GM12878 (cell line): Measurements from ENCODE around the gene NFYC. TPM values are rescaled to one million over a fixed set of nuclear protein-coding genes. Genes with fewer than 3 reads are reported as not detected.

Experiments
- ATAC-seq: fragments of 200-7000 bp; cut with Tn5 transposase; 3 replicates; pipeline ENCODE4 v1.9.1; 2020; ENCODE audit warnings: mild to moderate bottlenecking, moderate library complexity
- BruUV-seq: library from RNA; stranded (reverse); fragments of 400-500 nt; replicated peaks from 2 replicates; lab custom pipeline; 2021; lab: Mats Ljungman, UMichigan
- CTCF ChIA-PET: fragments of 300-600 bp; sonication (Branson Sonifier 250); formaldehyde crosslinking; extraction: SDS; loops from one replicate; lab custom pipeline; 2021; ENCODE audit warnings: inconsistent platforms; lab: Yijun Ruan, JAX
- POLR2A ChIA-PET: fragments of 350-600 bp; formaldehyde crosslinking; extraction: SDS; loops from one replicate; lab custom pipeline; 2021; ENCODE audit warnings: inconsistent platforms; lab: Charles Lee
- RAD21 ChIA-PET: fragments of 300-600 bp; sonication (Branson Sonifier 250); formaldehyde crosslinking; loops from one replicate; lab custom pipeline; 2023; ENCODE audit warnings: antibody characterized with exemption; ENCODE audit not compliant: unreplicated experiment; lab: Charles Lee
- SMC1A ChIA-PET: fragments of 300-600 bp; sonication (Branson Sonifier 250); formaldehyde crosslinking; loops from one replicate; lab custom pipeline; 2023; ENCODE audit not compliant: unreplicated experiment, uncharacterized antibody; lab: Charles Lee
- DNase-seq: peaks from one replicate; pipeline ENCODE4 v3.0.0-alpha.2; 2011; ENCODE audit warnings: low read depth, low spot score
- FAIRE-seq: peaks from 3 replicates; lab custom pipeline; 2011; peaks lifted over from hg19 to GRCh38; lab: Jason Lieb, UNC
- H2AFZ ChIP-seq: 2 replicates; pipeline ENCODE4 v1.6.0; 2011; ENCODE audit warnings: low read depth, low read length, control low read depth; ENCODE audit not compliant: control insufficient read depth
- H3K27ac ChIP-seq: 2 replicates; pipeline ENCODE4 v1.5.1; 2011; ENCODE audit warnings: control low read depth; ENCODE audit not compliant: control insufficient read depth, insufficient read depth
- H3K27me3 ChIP-seq, 2 experiments: replicated peaks in 1 of 2; 2 replicates each; pipeline versions ENCODE4 v1.6.0 to v1.6.1; 2011; ENCODE audit warnings: low read length in 1 of 2; ENCODE audit not compliant: control insufficient read depth in 2 of 2, insufficient read depth in 2 of 2
- H3K36me3 ChIP-seq, 2 experiments: 2 replicates each; pipeline ENCODE4 v1.5.1; 2011; ENCODE audit warnings: low read length in 1 of 2; ENCODE audit not compliant: control insufficient read depth in 2 of 2, insufficient read depth in 2 of 2
- H3K4me1 ChIP-seq: 2 replicates; pipeline ENCODE4 v1.6.1; 2011; ENCODE audit warnings: mild to moderate bottlenecking, low read length, moderate library complexity, mixed read lengths; ENCODE audit not compliant: control insufficient read depth, insufficient read depth
- H3K4me2 ChIP-seq: 2 replicates; pipeline ENCODE4 v1.6.0; 2011; ENCODE audit warnings: control low read depth; ENCODE audit not compliant: control insufficient read depth, insufficient read depth
- H3K4me3 ChIP-seq: fragments of 200-600 bp; sonication (generic); 2 replicates; pipeline ENCODE4 v1.5.1; 2016
- H3K79me2 ChIP-seq: 2 replicates; pipeline ENCODE4 v1.6.0; 2011; ENCODE audit warnings: low read length; ENCODE audit not compliant: control insufficient read depth, insufficient read depth
- H3K9ac ChIP-seq: 2 replicates; pipeline ENCODE4 v1.8.0; 2011; ENCODE audit warnings: low read length, control low read depth, mixed read lengths; ENCODE audit not compliant: control insufficient read depth, insufficient read depth
- H3K9me3 ChIP-seq: replicated peaks from 3 replicates; pipeline ENCODE4 v1.5.1; 2011; ENCODE audit warnings: mild to moderate bottlenecking, low read length; ENCODE audit not compliant: control insufficient read depth, insufficient read depth
- H4K20me1 ChIP-seq: 2 replicates; pipeline ENCODE4 v1.6.0; 2011; ENCODE audit not compliant: control insufficient read depth, insufficient read depth
- CHD1 ChIP-seq: IDR thresholded peaks from 2 replicates; pipeline ENCODE4 v1.6.1; 2012; ENCODE audit warnings: low read depth, low read length, improper control_type of control experiment
- ZNF24 ChIP-seq: fragments of 450-650 bp; IDR thresholded peaks from 2 replicates; pipeline ENCODE4 v1.6.1; 2017; ENCODE audit warnings: antibody characterized with exemption, mild to moderate bottlenecking
- WGBS: methylation state at CpG from one replicate; pipeline ENCODE4 v1.1.6; 2016; ENCODE audit warnings: low lambda C conversion rate; ENCODE audit not compliant: insufficient replicate concordance, insufficient coverage; ENCODE audit errors: missing lambda C conversion rate; 5-methylcytosine and 5-hydroxymethylcytosine counted together
- in situ Hi-C: fragments of 300-500 bp; cut with MboI; formaldehyde crosslinking; loops from 9 replicates; pipeline ENCODE4 v1.14.3; 2018; ENCODE audit warnings: mixed read lengths
- intact Hi-C: fragments of 100-400 bp; cut with micrococcal nuclease; formaldehyde crosslinking; loops from one replicate; pipeline ENCODE4 v1.14.2; 2022; ENCODE audit not compliant: unreplicated experiment
- microRNA counts: library from miRNA; unstranded; fragments of <30 nt; microRNA quantifications from one replicate; lab custom pipeline; 2016
- microRNA-seq: library from miRNA; unstranded; fragments of <30 nt; microRNA quantifications from one replicate; pipeline ENCODE4, GENCODE V29; 2018
- polyA plus RNA-seq, 11 experiments: library from polyadenylated mRNA; depleted of rRNA in 4 of 11; unstranded in 6 of 11; stranded (reverse) in 5 of 11; fragments of >200 nt; fragmentation: Nextera tagmentation in 4 of 11; fragmentation: Illumina TruSeq in 1 of 11; extraction: Ambion mirVana in 4 of 11; extraction: Trizol in 1 of 11; gene quantifications; 1 replicate in 1 of 11; 2 replicates in 10 of 11; pipeline versions ENCODE4 v1.2.1 to v1.2.3, GENCODE V29; 2011 to 2016; ENCODE audit warnings: inconsistent platforms in 2 of 11, missing spikeins in 2 of 11, low read depth in 1 of 11
- small RNA-seq: library from RNA; depleted of rRNA; stranded (forward); fragments of <200 nt; gene quantifications from one replicate; pipeline ENCODE3, GENCODE V24; 2014
- total RNA-seq, 4 experiments: library from RNA; depleted of rRNA in 3 of 4; stranded (reverse); fragments of >200 nt in 3 of 4; fragmentation: Illumina TruSeq in 1 of 4; extraction: Trizol in 1 of 4; gene quantifications; 2 replicates each; pipeline versions ENCODE4 v1.2.1 to v1.2.3, GENCODE V29; 2013 to 2021

NFYC gene
- total and polyA plus RNA-seq, 10 of the 15 experiments (the other 5 are each of a cell fraction or from before 2014, with no cell fraction given) = 4.3 to 84.2 (median 58.3) TPM

DNA sequence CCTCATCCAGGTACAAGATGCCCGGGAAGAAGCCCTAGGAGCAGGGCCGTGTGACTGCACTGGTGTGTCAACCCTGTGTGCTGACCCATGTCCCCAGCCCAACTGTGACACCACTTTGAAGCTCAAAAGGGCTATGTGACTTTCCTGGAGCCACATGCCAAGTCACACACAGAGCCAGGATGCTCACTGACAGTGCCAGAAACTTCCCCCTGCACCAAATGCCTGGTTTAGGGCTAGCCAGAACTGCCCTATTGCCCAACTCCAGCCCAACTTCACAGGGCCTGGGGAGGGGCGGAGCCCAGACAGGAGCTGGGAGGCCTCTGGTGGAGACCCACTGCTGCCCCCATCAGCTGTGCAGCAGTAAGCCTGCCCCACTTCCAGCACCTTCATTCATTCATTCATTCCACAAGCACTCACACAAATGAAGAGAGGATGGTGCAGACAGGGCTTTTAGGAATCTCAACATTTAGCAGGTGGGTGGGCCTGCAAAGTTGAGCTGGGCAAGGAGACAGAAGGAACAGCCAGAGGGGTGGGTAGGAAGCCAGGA lies 128.8 kb downstream of the NFYC start:
- FAIRE-seq = no peak
- in situ Hi-C loops = no loop called here
- RAD21 ChIA-PET = interaction anchor here (1.2 to 1.4 kb wide), 2 partner anchors 48 to 67 kb away, joined by 3 to 4 read pairs; no protein-coding TSS in a partner anchor

More for the DNA sequence above, 128.8 kb downstream of the NFYC start:
- POLR2A ChIA-PET = no interaction called here
- Histone ChIP-seq H2AFZ (no peak overlapping the region), H3K4me1 (peaks cover 10% of the 10 kb centered on the region), H3K9ac (no peak overlapping the region), H3K4me2 (no peak overlapping the region), H3K4me3 (no peak overlapping the region), H3K9me3 (no peaks in the 10 kb centered on the region), H3K27ac (no peak overlapping the region), H3K36me3 (no peaks in the 10 kb centered on the region), H4K20me1 (no peaks in the 10 kb centered on the region), H3K79me2 (no peaks in the 10 kb centered on the region), H3K27me3 (no peaks in the 10 kb centered on the region; a peak in 1 of 4 replicates)
- CTCF ChIA-PET = interaction anchor here (2.2 to 2.4 kb wide), 2 partner anchors 30 to 46 kb away, joined by 6 to 11 read pairs; no protein-coding TSS in a partner anchor
- TF ChIP-seq ZNF24 (peak; percentile 89), CHD1 (no peak)
- ATAC-seq (no peak), DNase-seq (no peak)
- BruUV-seq = no TSS peak
- intact Hi-C loops = no loop called here
- 80% methylated on average over 3 of the region's 3 CpGs for WGBS
- SMC1A ChIA-PET = interaction anchor here (1.3 to 1.7 kb wide), 2 partner anchors 9 to 46 kb away, joined by 5 read pairs; no protein-coding TSS in a partner anchor

MicroRNA genes within 50 kb of the gene (microRNA counts, 767-probe panel; counts per million panel counts)
- microRNA hsa-miR-30c-5p (lab: Ali Mortazavi, UCI) = 3,199 counts per million, percentile 90 among the panel's probes with 10 or more counts
- microRNA hsa-miR-30e-5p (lab: Ali Mortazavi, UCI) = 3,779 counts per million, percentile 94 among the panel's probes with 10 or more counts

Small RNA genes within 50 kb of the gene (microRNA-seq; reads per million reads assigned to microRNA genes)
- 189 reads per million, percentile 80 among the genes with 10 or more reads in this experiment for gene MIR30C1
- gene MIR30E = 13,385 reads per million, percentile 98 among the genes with 10 or more reads in this experiment

Small RNA genes within 50 kb of the gene (small RNA-seq; reads per million reads assigned to genes)
- gene MIR30C1 (164 reads per million, percentile 99 among the genes with 10 or more reads in this experiment), gene MIR30E (12,313 reads per million, percentile 100 among the genes with 10 or more reads in this experiment), gene RN7SL326P (not detected)

Other genes with a start within 250 kb of the NFYC start
- gene ZFP69B, start 241.2 kb upstream of the NFYC start, total RNA-seq (2014; rRNA removed) = 3.5 and 4.4 TPM in 2 replicates
- 5.7 and 6.6 TPM in 2 replicates for gene ZFP69B, start 241.2 kb upstream of the NFYC start, total RNA-seq (2014; rRNA removed; fragmentation: Illumina TruSeq; extraction: Trizol)
- 4.4 and 4.7 TPM in 2 replicates for gene ZFP69B, start 241.2 kb upstream of the NFYC start, total RNA-seq (2021)
- 5.4 and 8.3 TPM in 2 replicates for gene ZFP69B, start 241.2 kb upstream of the NFYC start, polyA plus RNA-seq (2011; rRNA removed)
- 5.4 and 6.1 TPM in 2 replicates for gene ZFP69B, start 241.2 kb upstream of the NFYC start, polyA plus RNA-seq (2014; fragmentation: Illumina TruSeq; extraction: Trizol)
- 1 to 10 TPM; 1.3 to 1.4 TPM for gene ZFP69B, start 241.2 kb upstream of the NFYC start, polyA plus RNA-seq (2014; fragmentation: Nextera tagmentation; extraction: Ambion mirVana)
- 2.7 TPM in 2 replicates for gene ZFP69B, start 241.2 kb upstream of the NFYC start, polyA plus RNA-seq (2014; rRNA removed)
- 1 to 10 TPM; 3.1 to 3.3 TPM for gene ZFP69B, start 241.2 kb upstream of the NFYC start, polyA plus RNA-seq (2016; fragmentation: Nextera tagmentation; extraction: Ambion mirVana)
- gene ZFP69, start 214.4 kb upstream of the NFYC start, total RNA-seq (2014; rRNA removed) = 3.7 and 4.3 TPM in 2 replicates
- gene ZFP69, start 214.4 kb upstream of the NFYC start, total RNA-seq (2014; rRNA removed; fragmentation: Illumina TruSeq; extraction: Trizol) = 6.2 and 6.4 TPM in 2 replicates
- gene ZFP69, start 214.4 kb upstream of the NFYC start, total RNA-seq (2021) = 4.3 and 4.4 TPM in 2 replicates
- gene ZFP69, start 214.4 kb upstream of the NFYC start, polyA plus RNA-seq (2011; rRNA removed) = 1.9 and 3.3 TPM in 2 replicates
- 6.0 and 6.6 TPM in 2 replicates for gene ZFP69, start 214.4 kb upstream of the NFYC start, polyA plus RNA-seq (2014; fragmentation: Illumina TruSeq; extraction: Trizol)
- gene ZFP69, start 214.4 kb upstream of the NFYC start, polyA plus RNA-seq (2014; fragmentation: Nextera tagmentation; extraction: Ambion mirVana) = 1 to 10 TPM; 2.1 to 2.8 TPM
- 3.7 and 4.5 TPM in 2 replicates for gene ZFP69, start 214.4 kb upstream of the NFYC start, polyA plus RNA-seq (2014; rRNA removed)
- 1 to 10 TPM; 3.6 TPM for gene ZFP69, start 214.4 kb upstream of the NFYC start, polyA plus RNA-seq (2016; fragmentation: Nextera tagmentation; extraction: Ambion mirVana)
- 8.6 and 9.9 TPM in 2 replicates for gene EXO5, start 182.9 kb upstream of the NFYC start, total RNA-seq (2014; rRNA removed)
- gene EXO5, start 182.9 kb upstream of the NFYC start, total RNA-seq (2014; rRNA removed; fragmentation: Illumina TruSeq; extraction: Trizol) = 8.1 and 8.7 TPM in 2 replicates
- 6.1 and 6.5 TPM in 2 replicates for gene EXO5, start 182.9 kb upstream of the NFYC start, total RNA-seq (2021)
- gene EXO5, start 182.9 kb upstream of the NFYC start, polyA plus RNA-seq (2011; rRNA removed) = 8.5 and 10.6 TPM in 2 replicates
- gene EXO5, start 182.9 kb upstream of the NFYC start, polyA plus RNA-seq (2014; fragmentation: Illumina TruSeq; extraction: Trizol) = 8.9 and 13.2 TPM in 2 replicates
- gene EXO5, start 182.9 kb upstream of the NFYC start, polyA plus RNA-seq (2014; fragmentation: Nextera tagmentation; extraction: Ambion mirVana) = 1 to 10 TPM; 2.1 to 3.7 TPM
- gene EXO5, start 182.9 kb upstream of the NFYC start, polyA plus RNA-seq (2014; rRNA removed) = 6.5 and 8.8 TPM in 2 replicates
- gene EXO5, start 182.9 kb upstream of the NFYC start, polyA plus RNA-seq (2016; fragmentation: Nextera tagmentation; extraction: Ambion mirVana) = 10 to 100 TPM in 1 of 2 experiments, 1 to 10 TPM in 1; 7.6 to 10.1 TPM
- 4.7 and 6.5 TPM in 2 replicates for gene ZNF684, start 160.1 kb upstream of the NFYC start, total RNA-seq (2014; rRNA removed)
- gene ZNF684, start 160.1 kb upstream of the NFYC start, total RNA-seq (2014; rRNA removed; fragmentation: Illumina TruSeq; extraction: Trizol) = 6.0 and 6.8 TPM in 2 replicates
- gene ZNF684, start 160.1 kb upstream of the NFYC start, total RNA-seq (2021) = 3.4 and 6.2 TPM in 2 replicates
- gene ZNF684, start 160.1 kb upstream of the NFYC start, polyA plus RNA-seq (2011; rRNA removed) = 4.5 and 4.9 TPM in 2 replicates
- gene ZNF684, start 160.1 kb upstream of the NFYC start, polyA plus RNA-seq (2014; fragmentation: Illumina TruSeq; extraction: Trizol) = 6.5 and 7.0 TPM in 2 replicates
- 1 to 10 TPM; 5.9 to 6.2 TPM for gene ZNF684, start 160.1 kb upstream of the NFYC start, polyA plus RNA-seq (2014; fragmentation: Nextera tagmentation; extraction: Ambion mirVana)
- 3.8 and 4.3 TPM in 2 replicates for gene ZNF684, start 160.1 kb upstream of the NFYC start, polyA plus RNA-seq (2014; rRNA removed)
- gene ZNF684, start 160.1 kb upstream of the NFYC start, polyA plus RNA-seq (2016; fragmentation: Nextera tagmentation; extraction: Ambion mirVana) = 1 to 10 TPM; 5.7 to 6.7 TPM
- 0.45 and 0.49 TPM in 2 replicates for gene RIMS3, start 26.0 kb upstream of the NFYC start, total RNA-seq (2014; rRNA removed)
- gene RIMS3, start 26.0 kb upstream of the NFYC start, total RNA-seq (2014; rRNA removed; fragmentation: Illumina TruSeq; extraction: Trizol) = 0.32 and 0.36 TPM in 2 replicates
- gene RIMS3, start 26.0 kb upstream of the NFYC start, total RNA-seq (2021) = 0.74 and 0.93 TPM in 2 replicates
- 3.9 and 4.7 TPM in 2 replicates for gene RIMS3, start 26.0 kb upstream of the NFYC start, polyA plus RNA-seq (2011; rRNA removed)
- 0.43 and 0.59 TPM in 2 replicates for gene RIMS3, start 26.0 kb upstream of the NFYC start, polyA plus RNA-seq (2014; fragmentation: Illumina TruSeq; extraction: Trizol)
- under 1 TPM; 0.02 to 0.09 TPM for gene RIMS3, start 26.0 kb upstream of the NFYC start, polyA plus RNA-seq (2014; fragmentation: Nextera tagmentation; extraction: Ambion mirVana)
- 0.31 and 0.52 TPM in 2 replicates for gene RIMS3, start 26.0 kb upstream of the NFYC start, polyA plus RNA-seq (2014; rRNA removed)
- 1 to 10 TPM in 1 of 2 experiments, under 1 TPM in 1; 0.29 to 1.0 TPM for gene RIMS3, start 26.0 kb upstream of the NFYC start, polyA plus RNA-seq (2016; fragmentation: Nextera tagmentation; extraction: Ambion mirVana)
- gene KCNQ4, start 92.1 kb downstream of the NFYC start, total RNA-seq (2014; rRNA removed) = under 0.01 and 0.11 TPM in 2 replicates
- gene KCNQ4, start 92.1 kb downstream of the NFYC start, total RNA-seq (2014; rRNA removed; fragmentation: Illumina TruSeq; extraction: Trizol) = 0.04 and 0.05 TPM in 2 replicates
- gene KCNQ4, start 92.1 kb downstream of the NFYC start, total RNA-seq (2021) = 0.18 and 0.21 TPM in 2 replicates
- 0.03 and 0.04 TPM in 2 replicates for gene KCNQ4, start 92.1 kb downstream of the NFYC start, polyA plus RNA-seq (2011; rRNA removed)
- gene KCNQ4, start 92.1 kb downstream of the NFYC start, polyA plus RNA-seq (2014; fragmentation: Illumina TruSeq; extraction: Trizol) = 0.08 and 0.13 TPM in 2 replicates
- not detected for gene KCNQ4, start 92.1 kb downstream of the NFYC start, polyA plus RNA-seq (2014; fragmentation: Nextera tagmentation; extraction: Ambion mirVana)
- gene KCNQ4, start 92.1 kb downstream of the NFYC start, polyA plus RNA-seq (2014; rRNA removed) = 0.10 and 0.30 TPM in 2 replicates
- under 1 TPM; 0.05 to 0.07 TPM for gene KCNQ4, start 92.1 kb downstream of the NFYC start, polyA plus RNA-seq (2016; fragmentation: Nextera tagmentation; extraction: Ambion mirVana)
- 0.11 and 0.28 TPM in 2 replicates for gene CITED4, start 170.7 kb downstream of the NFYC start, total RNA-seq (2014; rRNA removed)
- gene CITED4, start 170.7 kb downstream of the NFYC start, total RNA-seq (2014; rRNA removed; fragmentation: Illumina TruSeq; extraction: Trizol) = 0.13 TPM in 1 of 2 replicates, not detected in the other
- 0.56 and 0.64 TPM in 2 replicates for gene CITED4, start 170.7 kb downstream of the NFYC start, total RNA-seq (2021)
- not detected in 2 replicates for gene CITED4, start 170.7 kb downstream of the NFYC start, polyA plus RNA-seq (2011; rRNA removed)
- not detected in 2 replicates for gene CITED4, start 170.7 kb downstream of the NFYC start, polyA plus RNA-seq (2014; fragmentation: Illumina TruSeq; extraction: Trizol)
- not detected for gene CITED4, start 170.7 kb downstream of the NFYC start, polyA plus RNA-seq (2014; fragmentation: Nextera tagmentation; extraction: Ambion mirVana)
- 0.24 and 0.52 TPM in 2 replicates for gene CITED4, start 170.7 kb downstream of the NFYC start, polyA plus RNA-seq (2014; rRNA removed)
- not detected for gene CITED4, start 170.7 kb downstream of the NFYC start, polyA plus RNA-seq (2016; fragmentation: Nextera tagmentation; extraction: Ambion mirVana)